ENCODE results near the gene RPTOR. TPM values are rescaled to one million over a fixed set of nuclear protein-coding genes. Genes with fewer than 3 reads are reported as not detected.

Gene RPTOR
- total RNA-seq, 1 donor from 2014 or later, result 65.9 TPM

DNA sequence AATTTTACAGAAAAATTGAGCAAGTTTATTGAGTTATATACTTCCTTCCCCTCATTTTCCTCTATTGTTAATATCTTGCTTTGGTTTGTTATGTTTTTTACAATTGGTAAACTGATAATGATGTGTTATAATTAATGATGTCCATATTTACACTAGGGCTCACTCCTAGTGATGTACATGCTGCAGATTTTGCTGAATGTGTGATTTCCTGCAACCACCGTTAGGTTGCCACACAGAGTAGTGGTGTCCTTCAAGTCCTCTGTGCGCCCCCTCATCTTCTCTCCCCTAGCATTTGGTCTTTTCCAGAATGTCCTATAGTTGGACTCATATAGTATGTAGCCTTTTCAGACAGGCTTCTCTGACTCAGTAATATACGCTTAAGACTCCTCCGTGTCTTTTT, 167.5 kb downstream of the RPTOR start:
- no peak overlapping the region for H3K4me3 Mint-ChIP-seq
- POLR2A ChIA-PET, result no interaction called here

DNA sequence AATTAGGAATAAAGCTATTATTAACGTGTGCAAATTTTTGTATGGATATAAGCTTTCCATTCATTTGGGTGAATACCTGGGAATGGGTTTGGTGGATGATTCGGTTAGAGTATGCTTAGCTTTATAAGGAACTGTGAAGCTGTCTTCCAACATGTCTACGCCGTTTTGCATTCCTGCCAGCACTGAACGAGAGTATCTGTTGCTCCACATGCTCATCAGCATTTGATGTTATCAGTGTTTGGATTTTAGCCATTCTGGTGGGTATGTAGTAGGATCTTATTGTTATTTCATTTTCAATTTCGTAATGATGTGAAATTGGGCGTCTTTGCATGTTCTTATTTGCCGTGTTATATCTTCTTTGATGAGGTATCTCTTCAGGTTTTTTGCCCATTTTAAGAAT, 168.0 kb downstream of the RPTOR start:
- Mint-ChIP-seq H3K4me1 (peaks cover 8% of the 10 kb centered on the region), H3K27ac (no peak overlapping the region), H3K36me3 (ENCODE audit: low read depth) (peaks cover 31% of the 10 kb centered on the region), H3K9me3 (no peaks in the 10 kb centered on the region), H3K27me3 (no peaks in the 10 kb centered on the region), H3K4me3 (no peak overlapping the region)
- ATAC-seq (ENCODE audit: low read depth) (no peak), DNase-seq (no peak)
- intact Hi-C loops (cut with micrococcal nuclease), result no loop called here
- CTCF ChIA-PET, result no interaction called here
- TF ChIP-seq, protein P1, sequence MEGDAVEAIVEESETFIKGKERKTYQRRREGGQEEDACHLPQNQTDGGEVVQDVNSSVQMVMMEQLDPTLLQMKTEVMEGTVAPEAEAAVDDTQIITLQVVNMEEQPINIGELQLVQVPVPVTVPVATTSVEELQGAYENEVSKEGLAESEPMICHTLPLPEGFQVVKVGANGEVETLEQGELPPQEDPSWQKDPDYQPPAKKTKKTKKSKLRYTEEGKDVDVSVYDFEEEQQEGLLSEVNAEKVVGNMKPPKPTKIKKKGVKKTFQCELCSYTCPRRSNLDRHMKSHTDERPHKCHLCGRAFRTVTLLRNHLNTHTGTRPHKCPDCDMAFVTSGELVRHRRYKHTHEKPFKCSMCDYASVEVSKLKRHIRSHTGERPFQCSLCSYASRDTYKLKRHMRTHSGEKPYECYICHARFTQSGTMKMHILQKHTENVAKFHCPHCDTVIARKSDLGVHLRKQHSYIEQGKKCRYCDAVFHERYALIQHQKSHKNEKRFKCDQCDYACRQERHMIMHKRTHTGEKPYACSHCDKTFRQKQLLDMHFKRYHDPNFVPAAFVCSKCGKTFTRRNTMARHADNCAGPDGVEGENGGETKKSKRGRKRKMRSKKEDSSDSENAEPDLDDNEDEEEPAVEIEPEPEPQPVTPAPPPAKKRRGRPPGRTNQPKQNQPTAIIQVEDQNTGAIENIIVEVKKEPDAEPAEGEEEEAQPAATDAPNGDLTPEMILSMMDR (IDR thresholded peaks at IDR 0.05), result no peak
- POLR2A ChIA-PET, result no interaction called here

More for the DNA sequence above, 167.5 kb downstream of the RPTOR start:
- peaks cover 33% of the 10 kb centered on the region for H3K36me3 Mint-ChIP-seq (ENCODE audit: low read depth)
- DNase-seq (no peak), ATAC-seq (ENCODE audit: low read depth) (no peak)
- H3K9me3 Mint-ChIP-seq, result no peaks in the 10 kb centered on the region
- H3K27me3 Mint-ChIP-seq, result no peaks in the 10 kb centered on the region
- H3K27ac Mint-ChIP-seq, result no peak overlapping the region
- CTCF ChIA-PET, result no interaction called here
- TF ChIP-seq, protein P1 (IDR thresholded peaks at IDR 0.05), result no peak
- peaks cover 8% of the 10 kb centered on the region for H3K4me1 Mint-ChIP-seq
- intact Hi-C loops (cut with micrococcal nuclease), result no loop called here

DNA sequence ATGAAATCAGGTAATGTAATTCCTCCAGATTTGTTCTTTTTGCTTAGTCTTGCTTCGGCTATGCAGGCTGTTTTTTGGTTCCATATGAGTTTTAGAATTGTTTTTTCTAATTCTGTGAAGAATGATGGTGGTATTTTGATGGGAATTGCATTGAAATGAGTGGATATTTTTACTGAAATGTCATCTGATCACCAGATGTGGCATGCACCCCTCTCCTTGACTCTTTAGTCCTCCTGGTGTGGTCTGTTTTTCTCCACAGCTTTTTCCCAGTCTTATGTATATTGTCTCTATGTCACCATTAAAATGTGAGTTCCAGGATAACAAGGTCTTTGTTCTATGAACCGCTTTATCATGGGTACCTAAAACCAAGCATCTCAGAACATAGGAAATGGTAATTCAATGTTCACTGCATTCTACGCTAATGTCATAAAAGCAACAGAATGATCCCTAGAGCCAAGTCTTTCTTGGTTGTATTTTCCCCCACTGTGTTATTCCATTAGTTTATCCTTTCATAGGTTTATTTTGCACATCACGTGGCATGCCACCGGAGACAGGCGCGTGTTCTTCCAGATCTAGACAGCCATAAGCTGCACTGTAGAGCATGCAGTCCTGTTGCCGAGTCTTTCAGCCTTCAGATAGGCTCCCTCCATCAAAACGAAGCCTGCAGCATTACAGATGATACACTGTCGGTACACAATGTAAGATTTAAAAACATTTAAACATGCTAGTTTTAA, 172.5 kb downstream of the RPTOR start:
- no peaks in the 10 kb centered on the region for H3K9me3 Mint-ChIP-seq
- peaks cover 7% of the 10 kb centered on the region for H3K36me3 Mint-ChIP-seq (ENCODE audit: low read depth)
- DNase-seq (no peak), ATAC-seq (ENCODE audit: low read depth) (no peak)
- H3K27ac Mint-ChIP-seq, result no peak overlapping the region
- H3K27me3 Mint-ChIP-seq, result no peaks in the 10 kb centered on the region
- H3K4me1 Mint-ChIP-seq, result peaks cover 8% of the 10 kb centered on the region
- CTCF ChIA-PET, result no interaction called here
- intact Hi-C loops (cut with micrococcal nuclease), result no loop called here
- TF ChIP-seq, protein P1 (IDR thresholded peaks at IDR 0.05), result no peak
- POLR2A ChIA-PET, result no interaction called here
- no peak overlapping the region for H3K4me3 Mint-ChIP-seq

DNA sequence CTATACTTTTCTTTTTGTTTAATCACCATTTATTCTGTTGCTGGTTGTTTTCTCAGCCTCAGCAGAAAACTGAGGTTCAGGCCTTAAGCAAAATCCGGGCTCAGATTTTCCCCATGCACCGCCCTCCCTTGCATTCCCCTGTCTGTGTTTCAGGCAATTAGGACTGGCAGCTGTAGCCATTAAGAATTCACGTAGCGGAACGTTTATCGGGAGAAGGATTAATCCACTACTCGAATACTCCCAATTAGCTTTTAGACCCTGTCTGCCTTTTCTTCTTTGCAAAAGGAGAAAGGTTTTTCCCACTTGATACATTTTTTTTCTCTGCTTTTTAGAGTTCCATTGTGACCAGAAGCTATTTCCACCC, 173.1 kb downstream of the RPTOR start:
- Mint-ChIP-seq H3K27me3 (no peaks in the 10 kb centered on the region), H3K9me3 (no peaks in the 10 kb centered on the region), H3K4me1 (peaks cover 8% of the 10 kb centered on the region), H3K4me3 (no peak overlapping the region), H3K27ac (no peak overlapping the region), H3K36me3 (ENCODE audit: low read depth) (peaks cover 7% of the 10 kb centered on the region)
- CTCF ChIA-PET, result no interaction called here
- ATAC-seq (ENCODE audit: low read depth), result no peak
- TF ChIP-seq, protein P1 (IDR thresholded peaks at IDR 0.05), result no peak
- DNase-seq, result no peak
- POLR2A ChIA-PET, result no interaction called here
- intact Hi-C loops (cut with micrococcal nuclease), result no loop called here

DNA sequence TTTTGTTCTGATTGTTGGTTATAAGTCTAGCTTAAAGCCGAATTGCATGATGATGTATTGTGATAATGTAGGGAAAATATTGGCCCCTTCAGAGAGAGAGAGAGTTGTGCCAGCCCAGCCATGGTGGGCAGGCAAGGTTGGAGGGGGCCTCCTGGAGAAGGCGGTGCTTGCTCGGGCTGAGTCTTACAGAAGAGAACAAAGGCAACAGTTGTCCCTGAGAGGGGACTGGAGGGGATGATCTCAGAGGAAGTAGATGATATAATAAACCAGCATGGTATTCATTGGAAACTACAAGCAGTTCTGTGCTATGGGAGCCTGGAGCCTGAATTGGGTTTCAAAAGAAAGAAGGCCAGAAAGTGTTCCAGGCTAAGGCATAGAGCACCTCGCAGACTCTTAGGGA, 173.8 kb downstream of the RPTOR start:
- ChIA-PET POLR2A (no interaction called here), CTCF (no interaction called here)
- Mint-ChIP-seq H3K36me3 (ENCODE audit: low read depth) (peaks cover 7% of the 10 kb centered on the region), H3K4me1 (peaks cover 9% of the 10 kb centered on the region), H3K27ac (no peak overlapping the region), H3K27me3 (no peaks in the 10 kb centered on the region), H3K9me3 (no peaks in the 10 kb centered on the region), H3K4me3 (no peak overlapping the region)
- DNase-seq (no peak), ATAC-seq (ENCODE audit: low read depth) (no peak)
- TF ChIP-seq, protein P1 (IDR thresholded peaks at IDR 0.05), result no peak
- intact Hi-C loops (cut with micrococcal nuclease), result no loop called here
